Neural cell (in vitro differentiated cells): ENCODE measurements around the gene PROK2. TPM values are rescaled to one million over a fixed set of nuclear protein-coding genes. Genes with fewer than 3 reads are reported as not detected.

Experiments
- H2AFZ ChIP-seq: fragments of 200-600, 300-800 bp; sonication (generic), shearing (Covaris generic); 2 replicates; pipeline ENCODE4 v1.6.0; 2014; ENCODE audit warnings: low read depth, mild to moderate bottlenecking, antibody characterized with exemption, low read length, moderate library complexity
- H3F3A ChIP-seq: fragments of 200-600 bp; shearing (Covaris generic); 2 replicates; pipeline ENCODE4 v1.6.1; 2016; ENCODE audit warnings: mild to moderate bottlenecking, moderate library complexity, mixed read lengths, antibody characterized with exemption, low read length; ENCODE audit not compliant: insufficient read depth, poor library complexity, severe bottlenecking
- H3K27ac ChIP-seq: fragments of 200-600, 300-800 bp; sonication (generic), shearing (Covaris generic); 2 replicates; pipeline ENCODE4 v1.5.1; 2014; ENCODE audit warnings: mild to moderate bottlenecking, low read length, moderate library complexity
- H3K27me3 ChIP-seq: fragments of 300-800, 200-600 bp; sonication (generic), shearing (Covaris generic); 2 replicates; pipeline ENCODE4 v1.6.0; 2014; ENCODE audit warnings: mild to moderate bottlenecking, low read depth, low read length, moderate library complexity; ENCODE audit not compliant: insufficient read depth
- H3K36me3 ChIP-seq: fragments of 300-800, 200-600 bp; sonication (generic), shearing (Covaris generic); 2 replicates; pipeline ENCODE4 v1.5.1; 2014; ENCODE audit warnings: mild to moderate bottlenecking, antibody characterized with exemption, low read length, moderate library complexity; ENCODE audit not compliant: insufficient read depth
- H3K4me2 ChIP-seq: fragments of 300-800, 200-600 bp; sonication (generic), shearing (Covaris generic); 2 replicates; pipeline ENCODE4 v1.6.0; 2014; ENCODE audit warnings: mild to moderate bottlenecking, low read length
- H3K4me3 ChIP-seq: fragments of 300-800, 200-600 bp; sonication (generic), shearing (Covaris generic); 2 replicates; pipeline ENCODE4 v1.5.1; 2014; ENCODE audit warnings: mild to moderate bottlenecking, low read length, moderate library complexity
- H3K79me2 ChIP-seq: fragments of 200-600 bp; shearing (Covaris generic); replicated peaks from 2 replicates; pipeline ENCODE4 v1.6.0; 2014; ENCODE audit warnings: mild to moderate bottlenecking, low read length, moderate library complexity; ENCODE audit not compliant: insufficient read depth
- H3K9ac ChIP-seq: fragments of 300-800, 200-600 bp; sonication (generic), shearing (Covaris generic); 2 replicates; pipeline ENCODE4 v1.6.1; 2016; ENCODE audit warnings: mild to moderate bottlenecking, low read length, mixed read lengths
- H3K9me2 ChIP-seq: fragments of 200-600 bp; shearing (Covaris generic); 2 replicates; pipeline ENCODE4 v1.6.1; 2016; ENCODE audit warnings: mild to moderate bottlenecking, low read length, mixed read lengths; ENCODE audit not compliant: insufficient read depth
- H3K9me3 ChIP-seq: fragments of 200-600, 300-800 bp; sonication (generic), shearing (Covaris generic); 2 replicates; pipeline ENCODE4 v1.6.1; 2016; ENCODE audit warnings: mild to moderate bottlenecking, mixed run types, low read length, moderate library complexity, mixed read lengths
- H4K20me1 ChIP-seq: fragments of 200-600 bp; shearing (Covaris generic); 2 replicates; pipeline ENCODE4 v1.6.1; 2016; ENCODE audit warnings: mild to moderate bottlenecking, mixed run types; ENCODE audit not compliant: insufficient read depth
- CTCF ChIP-seq: fragments of 450-650 bp; IDR thresholded peaks from 2 replicates; pipeline ENCODE4 v1.5.1; 2014; ENCODE audit warnings: antibody characterized with exemption, mild to moderate bottlenecking, moderate library complexity; ENCODE audit not compliant: poor library complexity, severe bottlenecking
- EP300 ChIP-seq: fragments of 450-650 bp; conservative IDR thresholded peaks from 2 replicates; pipeline ENCODE4 v1.6.1; 2014; ENCODE audit warnings: antibody characterized with exemption, mild to moderate bottlenecking, moderate library complexity; ENCODE audit not compliant: poor library complexity, severe bottlenecking
- EZH2 ChIP-seq: fragments of 200-600, 300-800 bp; shearing (Covaris generic), sonication (generic); IDR thresholded peaks from 2 replicates; pipeline ENCODE4 v1.6.1; 2014; ENCODE audit warnings: antibody characterized with exemption, low read length, borderline replicate concordance, mild to moderate bottlenecking; ENCODE audit not compliant: insufficient read depth, poor library complexity, severe bottlenecking
- MXI1 ChIP-seq: fragments of 450-650 bp; conservative IDR thresholded peaks from 2 replicates; pipeline ENCODE4 v1.6.1; 2014; ENCODE audit warnings: antibody characterized with exemption, mild to moderate bottlenecking; ENCODE audit not compliant: poor library complexity, severe bottlenecking
- POLR2AphosphoS5 ChIP-seq: IDR thresholded peaks from 2 replicates; pipeline ENCODE4 v1.6.1; 2012
- RAD21 ChIP-seq: fragments of 450-650 bp; conservative IDR thresholded peaks from 2 replicates; pipeline ENCODE4 v1.6.1; 2014; ENCODE audit warnings: antibody characterized with exemption, mild to moderate bottlenecking, moderate library complexity
- REST ChIP-seq: IDR thresholded peaks from 2 replicates; pipeline ENCODE4 v1.6.1; 2012; ENCODE audit warnings: borderline replicate concordance
- SMC3 ChIP-seq: fragments of 450-650 bp; conservative IDR thresholded peaks from 2 replicates; pipeline ENCODE4 v1.6.1; 2014; ENCODE audit warnings: antibody characterized with exemption, mild to moderate bottlenecking, moderate library complexity; ENCODE audit not compliant: poor library complexity
- TAF1 ChIP-seq: IDR thresholded peaks from 2 replicates; pipeline ENCODE4 v1.6.1; 2012; ENCODE audit warnings: low read depth
- polyA plus RNA-seq: library from polyadenylated mRNA; depleted of rRNA; stranded (reverse); fragments of >200 nt; gene quantifications from 2 replicates; pipeline ENCODE4 v1.2.3, GENCODE V29; 2014

Gene PROK2
- polyA plus RNA-seq, 1 donor from 2014 or later, result 0.30 TPM

- TF ChIP-seq SMC3 (no peak), EP300 (no peak), REST (no peak), EZH2 (no peak)
- Histone ChIP-seq H3K27ac (no peak overlapping the region), H3K36me3 (no peaks in the 10 kb centered on the region), H3K4me3 (no peak overlapping the region), H2AFZ (no peak overlapping the region), H4K20me1 (no peaks in the 10 kb centered on the region), H3K4me2 (no peak overlapping the region), H3K79me2 (no peaks in the 10 kb centered on the region), H3K9me3 (no peaks in the 10 kb centered on the region), H3K9ac (no peak overlapping the region), H3K9me2 (no peaks in the 10 kb centered on the region), H3F3A (no peaks in the 10 kb centered on the region), H3K27me3 (peaks cover 54% of the 10 kb centered on the region)
Measured at GRCh38 chr3:71783152-71783551, 1.8 kb downstream of the PROK2 start.

GRCh38 chr3:71780430-71780829 is 4.5 kb downstream of the PROK2 start:
- H3F3A ChIP-seq, result no peaks in the 10 kb centered on the region
- no peak overlapping the region for H3K27ac ChIP-seq
- no peak overlapping the region for H2AFZ ChIP-seq
- no peaks in the 10 kb centered on the region for H3K9me3 ChIP-seq
- no peaks in the 10 kb centered on the region for H3K9me2 ChIP-seq
- H3K79me2 ChIP-seq, result no peaks in the 10 kb centered on the region
- H3K9ac ChIP-seq, result no peak overlapping the region
- H3K36me3 ChIP-seq, result no peaks in the 10 kb centered on the region
- H3K27me3 ChIP-seq, result peaks cover 40% of the 10 kb centered on the region
- no peak overlapping the region for H3K4me2 ChIP-seq
- H3K4me3 ChIP-seq, result no peak overlapping the region
- H4K20me1 ChIP-seq, result no peaks in the 10 kb centered on the region
- TF ChIP-seq SMC3 (no peak), POLR2AphosphoS5 (no peak), MXI1 (no peak), CTCF (no peak), REST (no peak), TAF1 (no peak), EP300 (no peak), RAD21 (no peak), EZH2 (no peak)
